Stimulated activated naive B cell treated with anti-CD40 and anti-IgM and Interleukin-4, amounts not matched to agents 10 μg/mL and 1 μg/mL and 100 μg/mL, for 72 hours (primary cell): ENCODE results near the gene ERVK3-1.
A peak's percentile ranks its signal among the peaks of the same experiment; 100 is the strongest.

ENCODE experiments used
- ATAC-seq, 2 donors: fragments of 150-1000 bp; cut with Tn5 transposase; replicated peaks; 2 replicates each; pipeline ENCODE4 v1.10.0; 2021; ENCODE audit warnings: moderate library complexity in 1 of 2
- DNase-seq: peaks from one replicate; pipeline ENCODE4 v3.0.0; 2021
- H3K27ac Mint-ChIP-seq: one replicate; pipeline ENCODE4 v1.8.0; 2022; ENCODE audit warnings: mild to moderate bottlenecking, mixed read lengths
- H3K27me3 Mint-ChIP-seq, 2 donors: one replicate each; pipeline ENCODE4 v1.8.0; 2022; ENCODE audit warnings: mixed read lengths in 2 of 2
- H3K36me3 Mint-ChIP-seq, 2 donors: one replicate each; pipeline ENCODE4 v1.8.0; 2022; ENCODE audit warnings: mixed read lengths in 2 of 2, mild to moderate bottlenecking in 1 of 2
- H3K4me1 Mint-ChIP-seq, 2 donors: one replicate each; pipeline ENCODE4 v1.8.0; 2022; ENCODE audit warnings: mixed read lengths in 2 of 2, mild to moderate bottlenecking in 1 of 2
- H3K4me3 Mint-ChIP-seq, 2 donors: one replicate each; pipeline ENCODE4 v1.8.0; 2022; ENCODE audit warnings: mild to moderate bottlenecking in 2 of 2, mixed read lengths in 2 of 2, moderate library complexity in 1 of 2
- H3K9me3 Mint-ChIP-seq, 2 donors: one replicate each; pipeline ENCODE4 v1.8.0; 2022; ENCODE audit warnings: mixed read lengths in 2 of 2, mild to moderate bottlenecking in 1 of 2

ERVK3-1 gene

GRCh38 chr19:58354478-58355030 lies 49.4 kb downstream of the ERVK3-1 start:
- ATAC-seq (no peak), DNase-seq (no peak)
- peak overlapping the region; percentile 14 for H3K27ac Mint-ChIP-seq
- no peaks in the 10 kb centered on the region for H3K9me3 Mint-ChIP-seq
- peaks cover 33 to 46% of the 10 kb centered on the region in 2 donors for H3K36me3 Mint-ChIP-seq
- H3K4me3 Mint-ChIP-seq, result no peak overlapping the region
- peaks cover 0 to 12% of the 10 kb centered on the region in 2 donors for H3K27me3 Mint-ChIP-seq
- H3K4me1 Mint-ChIP-seq, result peaks cover 14 to 41% of the 10 kb centered on the region in 2 donors

- Mint-ChIP-seq H3K27me3 (peaks cover 0 to 12% of the 10 kb centered on the region in 2 donors), H3K4me3 (peak overlapping the region in 1 of 2 donors; percentile 10), H3K36me3 (peaks cover 30 to 43% of the 10 kb centered on the region in 2 donors), H3K4me1 (peaks cover 12 to 34% of the 10 kb centered on the region in 2 donors), H3K9me3 (no peaks in the 10 kb centered on the region), H3K27ac (no peak overlapping the region)
- ATAC-seq (no peak), DNase-seq (no peak)
These were observed 50.1 kb downstream of the ERVK3-1 start for GRCh38 chr19:58355215-58355796.

GRCh38 chr19:58355908-58356765 lies 51.0 kb downstream of the ERVK3-1 start:
- peaks cover 26 to 36% of the 10 kb centered on the region in 2 donors for H3K36me3 Mint-ChIP-seq
- H3K27me3 Mint-ChIP-seq, result peaks cover 0 to 12% of the 10 kb centered on the region in 2 donors
- ATAC-seq, result peak; percentile 68 to 73
- no peaks in the 10 kb centered on the region for H3K9me3 Mint-ChIP-seq
- peaks cover 14 to 30% of the 10 kb centered on the region in 2 donors for H3K4me1 Mint-ChIP-seq
- H3K4me3 Mint-ChIP-seq, result peak overlapping the region; percentile 48 to 71
- DNase-seq, result no peak
- peak overlapping the region; percentile 83 for H3K27ac Mint-ChIP-seq

GRCh38 chr19:58356766-58357480 lies 51.7 kb downstream of the ERVK3-1 start:
- Mint-ChIP-seq H3K4me1 (peaks cover 15 to 32% of the 10 kb centered on the region in 2 donors), H3K36me3 (peaks cover 19 to 33% of the 10 kb centered on the region in 2 donors), H3K4me3 (peak overlapping the region; percentile 48 to 71), H3K27me3 (peaks cover 0 to 12% of the 10 kb centered on the region in 2 donors), H3K27ac (peak overlapping the region; percentile 81), H3K9me3 (no peaks in the 10 kb centered on the region)
- DNase-seq (no peak), ATAC-seq (peak; percentile 5 to 15)

- Mint-ChIP-seq H3K36me3 (peaks cover 13 to 29% of the 10 kb centered on the region in 2 donors), H3K9me3 (no peaks in the 10 kb centered on the region), H3K27me3 (peaks cover 0 to 12% of the 10 kb centered on the region in 2 donors), H3K4me1 (peaks cover 14 to 27% of the 10 kb centered on the region in 2 donors), H3K27ac (peak overlapping the region; percentile 25), H3K4me3 (peak overlapping the region in 1 of 2 donors; percentile 22)
- DNase-seq (no peak), ATAC-seq (no peak)
These were observed 52.4 kb downstream of the ERVK3-1 start for GRCh38 chr19:58357481-58358145.

GRCh38 chr19:58361900-58362271 lies 56.7 kb downstream of the ERVK3-1 start:
- peak; percentile 50 to 59 for ATAC-seq
- peaks cover 0 to 12% of the 10 kb centered on the region in 2 donors for H3K27me3 Mint-ChIP-seq
- peaks cover 5 to 20% of the 10 kb centered on the region in 2 donors for H3K36me3 Mint-ChIP-seq
- peak; percentile 75 for DNase-seq
- no peaks in the 10 kb centered on the region for H3K9me3 Mint-ChIP-seq
- peaks cover 17 to 32% of the 10 kb centered on the region in 2 donors for H3K4me1 Mint-ChIP-seq
- H3K27ac Mint-ChIP-seq, result peak overlapping the region; percentile 98
- H3K4me3 Mint-ChIP-seq, result peak overlapping the region; percentile 90 to 93

- H3K4me1 Mint-ChIP-seq, result peaks cover 17 to 29% of the 10 kb centered on the region in 2 donors
- H3K27ac Mint-ChIP-seq, result peak within 1 kb of the TSS; percentile 98
- no peaks in the 10 kb centered on the region for H3K9me3 Mint-ChIP-seq
- H3K4me3 Mint-ChIP-seq, result peak within 1 kb of the TSS; percentile 90 to 93
- ATAC-seq (peak; percentile 87), DNase-seq (peak; percentile 97)
- H3K27me3 Mint-ChIP-seq, result peaks cover 0 to 10% of the 10 kb centered on the region in 2 donors
- peaks cover 5 to 22% of the 10 kb centered on the region in 2 donors for H3K36me3 Mint-ChIP-seq
These were observed 57.3 kb downstream of the ERVK3-1 start, which contains the start of gene ZNF497 for GRCh38 chr19:58362272-58362994. Gene ZNF497 (minus strand): TSS chr19:58362751. CDS start chr19:58357635, 5,116 bp downstream.

- Mint-ChIP-seq H3K4me1 (peaks cover 14 to 29% of the 10 kb centered on the region in 2 donors), H3K27me3 (no peaks in the 10 kb centered on the region), H3K9me3 (no peaks in the 10 kb centered on the region), H3K36me3 (peaks cover 4 to 13% of the 10 kb centered on the region in 2 donors), H3K27ac (peak overlapping the region; percentile 53), H3K4me3 (peak overlapping the region; percentile 32 to 67)
- no peak for DNase-seq
- peak; percentile 7 to 14 for ATAC-seq
These were observed 59.0 kb downstream of the ERVK3-1 start for GRCh38 chr19:58364146-58364545.
